GM23248 (cell line): ENCODE measurements around the gene NGF.

Experiments used
- EZH2 ChIP-seq: fragments of 200-600 bp; sonication (generic); IDR thresholded peaks from 2 replicates; pipeline ENCODE4 v1.6.1; 2018; ENCODE audit warnings: antibody characterized with exemption, mild to moderate bottlenecking; ENCODE audit not compliant: insufficient read depth, poor library complexity, severe bottlenecking
- EZH2phosphoT487 ChIP-seq: fragments of 200-600 bp; sonication (generic); IDR thresholded peaks from 2 replicates; pipeline ENCODE4 v1.6.1; 2018; ENCODE audit warnings: antibody characterized with exemption, moderate library complexity, mild to moderate bottlenecking, low read depth; ENCODE audit not compliant: insufficient read depth

- no peak for TF ChIP-seq EZH2
- TF ChIP-seq EZH2phosphoT487, result no peak
Observed at GRCh38 chr1:115336741-115337140, 1.3 kb downstream of the NGF start.
